OCI-LY1 (cell line): ENCODE data around the gene EBF3.

ENCODE experiments used
- H2AFZ ChIP-seq: fragments of 200-600 bp; sonication (generic), shearing (Covaris generic); 2 replicates; pipeline ENCODE4 v1.6.0; 2014; ENCODE audit warnings: antibody characterized with exemption, mild to moderate bottlenecking, low read length
- H3F3A ChIP-seq: fragments of 200-600 bp; sonication (generic), shearing (Covaris generic); 2 replicates; pipeline ENCODE4 v1.6.0; 2014; ENCODE audit warnings: mild to moderate bottlenecking, antibody characterized with exemption, low read length, moderate library complexity; ENCODE audit not compliant: insufficient read depth
- H3K27ac ChIP-seq: fragments of 200-600 bp; sonication (generic); 2 replicates; pipeline ENCODE4 v1.5.1; 2014; ENCODE audit warnings: low read length, mixed run types, mild to moderate bottlenecking, low read depth; ENCODE audit not compliant: poor library complexity, severe bottlenecking
- H3K27me3 ChIP-seq: fragments of 200-600 bp; sonication (generic); 2 replicates; pipeline ENCODE4 v1.6.0; 2014; ENCODE audit warnings: antibody characterized with exemption, mild to moderate bottlenecking, low read length, moderate library complexity; ENCODE audit not compliant: insufficient read depth
- H3K36me3 ChIP-seq: fragments of 200-600 bp; sonication (generic); 2 replicates; pipeline ENCODE4 v1.6.1; 2014; ENCODE audit warnings: mild to moderate bottlenecking, antibody characterized with exemption, low read length, moderate library complexity, mixed read lengths; ENCODE audit not compliant: insufficient read depth
- H3K4me1 ChIP-seq: fragments of 200-600 bp; sonication (generic); 2 replicates; pipeline ENCODE4 v1.5.1; 2014; ENCODE audit warnings: mild to moderate bottlenecking, low read length, moderate library complexity; ENCODE audit not compliant: insufficient read depth, severe bottlenecking
- H3K4me2 ChIP-seq: fragments of 200-600 bp; sonication (generic), shearing (Covaris generic); 2 replicates; pipeline ENCODE4 v1.6.1; 2014; ENCODE audit warnings: low read length
- H3K4me3 ChIP-seq: fragments of 200-600 bp; sonication (generic); 2 replicates; pipeline ENCODE4 v1.5.1; 2014; ENCODE audit warnings: low read length, low read depth, mild to moderate bottlenecking, mixed read lengths; ENCODE audit not compliant: poor library complexity, severe bottlenecking
- H3K79me2 ChIP-seq: fragments of 200-600 bp; shearing (Covaris generic); 2 replicates; pipeline ENCODE4 v1.6.1; 2016; ENCODE audit warnings: mixed run types, low read length, mixed read lengths; ENCODE audit not compliant: insufficient read depth
- H3K9ac ChIP-seq: fragments of 200-600 bp; sonication (generic), shearing (Covaris generic); 2 replicates; pipeline ENCODE4 v1.6.1; 2014; ENCODE audit warnings: mild to moderate bottlenecking, low read length, mixed read lengths
- H3K9me2 ChIP-seq: fragments of 200-600 bp; sonication (generic), shearing (Covaris generic); 2 replicates; pipeline ENCODE4 v1.6.1; 2014; ENCODE audit warnings: low read depth, mild to moderate bottlenecking, low read length, mixed read lengths
- H3K9me3 ChIP-seq: fragments of 200-600 bp; shearing (Covaris generic); 2 replicates; pipeline ENCODE4 v1.6.1; 2014; ENCODE audit warnings: low read length, mixed read lengths
- H4K20me1 ChIP-seq: fragments of 200-600 bp; sonication (generic), shearing (Covaris generic); 2 replicates; pipeline ENCODE4 v1.6.0; 2016; ENCODE audit warnings: mild to moderate bottlenecking, low read length; ENCODE audit not compliant: insufficient read depth
- CTCF ChIP-seq: fragments of 200-600 bp; sonication (generic), shearing (Covaris generic); IDR thresholded peaks from 2 replicates; pipeline ENCODE4 v1.5.1; 2017; ENCODE audit warnings: mild to moderate bottlenecking, antibody characterized with exemption, low read length, moderate library complexity, mixed read lengths
- EZH2 ChIP-seq: fragments of 200-600 bp; sonication (generic), shearing (Covaris generic); IDR thresholded peaks from 2 replicates; pipeline ENCODE4 v1.8.0; 2017; ENCODE audit warnings: borderline replicate concordance, mixed run types, mild to moderate bottlenecking, antibody characterized with exemption, low read length, moderate library complexity, mixed read lengths

The EBF3 gene

GRCh38 chr10:129968020-129968852, 4.2 kb upstream of the EBF3 start:
- no peak overlapping the region for H3K4me2 ChIP-seq
- no peaks in the 10 kb centered on the region for H3K79me2 ChIP-seq
- no peaks in the 10 kb centered on the region for H3K27me3 ChIP-seq
- H3K36me3 ChIP-seq = no peaks in the 10 kb centered on the region
- no peak overlapping the region for H3K4me3 ChIP-seq
- no peaks in the 10 kb centered on the region for H3K9me3 ChIP-seq
- no peaks in the 10 kb centered on the region for H3K9me2 ChIP-seq
- no peaks in the 10 kb centered on the region for H3K4me1 ChIP-seq
- no peak overlapping the region for H3K9ac ChIP-seq
- H4K20me1 ChIP-seq = no peaks in the 10 kb centered on the region
- no peak overlapping the region for H2AFZ ChIP-seq
- H3F3A ChIP-seq = no peaks in the 10 kb centered on the region
- TF ChIP-seq CTCF (no peak), EZH2 (no peak)
- no peak overlapping the region for H3K27ac ChIP-seq

- Histone ChIP-seq H3K27ac (no peak overlapping the region), H4K20me1 (no peaks in the 10 kb centered on the region), H3K4me1 (no peaks in the 10 kb centered on the region), H3K9me2 (no peaks in the 10 kb centered on the region), H3K4me3 (no peak overlapping the region), H3K27me3 (no peaks in the 10 kb centered on the region), H3K9ac (no peak overlapping the region), H3K36me3 (no peaks in the 10 kb centered on the region), H3K9me3 (no peaks in the 10 kb centered on the region), H3F3A (no peaks in the 10 kb centered on the region), H3K79me2 (no peaks in the 10 kb centered on the region), H2AFZ (no peak overlapping the region), H3K4me2 (no peak overlapping the region)
- TF ChIP-seq EZH2 (no peak), CTCF (no peak)
Measured at GRCh38 chr10:129967579-129968019, 3.5 kb upstream of the EBF3 start.

- Histone ChIP-seq H3K9me3 (no peaks in the 10 kb centered on the region), H3K9ac (no peak overlapping the region), H3F3A (no peaks in the 10 kb centered on the region), H3K79me2 (no peaks in the 10 kb centered on the region), H2AFZ (no peak overlapping the region), H3K9me2 (no peaks in the 10 kb centered on the region), H3K4me1 (no peaks in the 10 kb centered on the region), H4K20me1 (no peaks in the 10 kb centered on the region), H3K4me2 (no peak overlapping the region), H3K36me3 (no peaks in the 10 kb centered on the region), H3K4me3 (no peak overlapping the region), H3K27ac (no peak overlapping the region), H3K27me3 (no peaks in the 10 kb centered on the region)
- TF ChIP-seq EZH2 (no peak), CTCF (no peak)
Measured at GRCh38 chr10:129966889-129967578, 3.0 kb upstream of the EBF3 start.
